OCI-LY1 (cell line): ENCODE data around the gene RPL19.
A peak's percentile ranks its signal among the peaks of the same experiment; 100 is the strongest.

Experiments
- H2AFZ ChIP-seq: fragments of 200-600 bp; sonication (generic), shearing (Covaris generic); 2 replicates; pipeline ENCODE4 v1.6.0; 2014; ENCODE audit warnings: antibody characterized with exemption, mild to moderate bottlenecking, low read length
- H3F3A ChIP-seq: fragments of 200-600 bp; sonication (generic), shearing (Covaris generic); 2 replicates; pipeline ENCODE4 v1.6.0; 2014; ENCODE audit warnings: mild to moderate bottlenecking, antibody characterized with exemption, low read length, moderate library complexity; ENCODE audit not compliant: insufficient read depth
- H3K27ac ChIP-seq: fragments of 200-600 bp; sonication (generic); 2 replicates; pipeline ENCODE4 v1.5.1; 2014; ENCODE audit warnings: low read length, mixed run types, mild to moderate bottlenecking, low read depth; ENCODE audit not compliant: poor library complexity, severe bottlenecking
- H3K27me3 ChIP-seq: fragments of 200-600 bp; sonication (generic); 2 replicates; pipeline ENCODE4 v1.6.0; 2014; ENCODE audit warnings: antibody characterized with exemption, mild to moderate bottlenecking, low read length, moderate library complexity; ENCODE audit not compliant: insufficient read depth
- H3K36me3 ChIP-seq: fragments of 200-600 bp; sonication (generic); 2 replicates; pipeline ENCODE4 v1.6.1; 2014; ENCODE audit warnings: mild to moderate bottlenecking, antibody characterized with exemption, low read length, moderate library complexity, mixed read lengths; ENCODE audit not compliant: insufficient read depth
- H3K4me1 ChIP-seq: fragments of 200-600 bp; sonication (generic); 2 replicates; pipeline ENCODE4 v1.5.1; 2014; ENCODE audit warnings: mild to moderate bottlenecking, low read length, moderate library complexity; ENCODE audit not compliant: insufficient read depth, severe bottlenecking
- H3K4me2 ChIP-seq: fragments of 200-600 bp; sonication (generic), shearing (Covaris generic); 2 replicates; pipeline ENCODE4 v1.6.1; 2014; ENCODE audit warnings: low read length
- H3K4me3 ChIP-seq: fragments of 200-600 bp; sonication (generic); 2 replicates; pipeline ENCODE4 v1.5.1; 2014; ENCODE audit warnings: low read length, low read depth, mild to moderate bottlenecking, mixed read lengths; ENCODE audit not compliant: poor library complexity, severe bottlenecking
- H3K79me2 ChIP-seq: fragments of 200-600 bp; shearing (Covaris generic); 2 replicates; pipeline ENCODE4 v1.6.1; 2016; ENCODE audit warnings: mixed run types, low read length, mixed read lengths; ENCODE audit not compliant: insufficient read depth
- H3K9ac ChIP-seq: fragments of 200-600 bp; sonication (generic), shearing (Covaris generic); 2 replicates; pipeline ENCODE4 v1.6.1; 2014; ENCODE audit warnings: mild to moderate bottlenecking, low read length, mixed read lengths
- H3K9me2 ChIP-seq: fragments of 200-600 bp; sonication (generic), shearing (Covaris generic); 2 replicates; pipeline ENCODE4 v1.6.1; 2014; ENCODE audit warnings: low read depth, mild to moderate bottlenecking, low read length, mixed read lengths
- H3K9me3 ChIP-seq: fragments of 200-600 bp; shearing (Covaris generic); 2 replicates; pipeline ENCODE4 v1.6.1; 2014; ENCODE audit warnings: low read length, mixed read lengths
- H4K20me1 ChIP-seq: fragments of 200-600 bp; sonication (generic), shearing (Covaris generic); 2 replicates; pipeline ENCODE4 v1.6.0; 2016; ENCODE audit warnings: mild to moderate bottlenecking, low read length; ENCODE audit not compliant: insufficient read depth
- EZH2 ChIP-seq: fragments of 200-600 bp; sonication (generic), shearing (Covaris generic); IDR thresholded peaks from 2 replicates; pipeline ENCODE4 v1.8.0; 2017; ENCODE audit warnings: borderline replicate concordance, mixed run types, mild to moderate bottlenecking, antibody characterized with exemption, low read length, moderate library complexity, mixed read lengths
- TF ChIP-seq, protein P1 (sequence below): fragments of 200-600 bp; sonication (generic), shearing (Covaris generic); IDR thresholded peaks from 2 replicates; pipeline ENCODE4 v1.5.1; 2017; ENCODE audit warnings: mild to moderate bottlenecking, antibody characterized with exemption, low read length, moderate library complexity, mixed read lengths

The RPL19 gene

GRCh38 chr17:39174920-39175694 lies 25.0 kb upstream of the RPL19 start:
- H3K27ac ChIP-seq: no peak overlapping the region

DNA sequence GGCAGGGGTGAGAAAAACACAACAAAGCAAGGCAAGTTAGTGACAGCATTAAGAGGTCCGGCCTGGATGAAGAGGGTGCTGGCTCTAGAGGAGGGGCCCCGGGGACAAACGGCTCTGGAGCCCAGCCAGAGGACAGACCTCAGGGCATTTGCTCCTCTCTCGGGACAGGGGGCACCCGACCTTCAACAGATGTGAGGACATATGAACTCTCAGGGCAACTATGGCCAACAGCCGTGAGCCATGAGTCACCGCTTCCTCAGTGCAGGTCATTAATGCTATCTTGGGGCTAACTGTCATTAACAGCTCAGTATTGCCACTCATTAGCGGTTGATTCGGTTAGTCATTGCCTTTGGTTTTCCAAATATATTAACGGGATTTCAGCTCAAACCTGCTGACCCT lies 24.4 kb upstream of the RPL19 start:
- H3K9me3 ChIP-seq: no peaks in the 10 kb centered on the region
- H3K4me1 ChIP-seq: peaks cover 11% of the 10 kb centered on the region
- TF ChIP-seq EZH2: no peak
- TF ChIP-seq, protein P1, sequence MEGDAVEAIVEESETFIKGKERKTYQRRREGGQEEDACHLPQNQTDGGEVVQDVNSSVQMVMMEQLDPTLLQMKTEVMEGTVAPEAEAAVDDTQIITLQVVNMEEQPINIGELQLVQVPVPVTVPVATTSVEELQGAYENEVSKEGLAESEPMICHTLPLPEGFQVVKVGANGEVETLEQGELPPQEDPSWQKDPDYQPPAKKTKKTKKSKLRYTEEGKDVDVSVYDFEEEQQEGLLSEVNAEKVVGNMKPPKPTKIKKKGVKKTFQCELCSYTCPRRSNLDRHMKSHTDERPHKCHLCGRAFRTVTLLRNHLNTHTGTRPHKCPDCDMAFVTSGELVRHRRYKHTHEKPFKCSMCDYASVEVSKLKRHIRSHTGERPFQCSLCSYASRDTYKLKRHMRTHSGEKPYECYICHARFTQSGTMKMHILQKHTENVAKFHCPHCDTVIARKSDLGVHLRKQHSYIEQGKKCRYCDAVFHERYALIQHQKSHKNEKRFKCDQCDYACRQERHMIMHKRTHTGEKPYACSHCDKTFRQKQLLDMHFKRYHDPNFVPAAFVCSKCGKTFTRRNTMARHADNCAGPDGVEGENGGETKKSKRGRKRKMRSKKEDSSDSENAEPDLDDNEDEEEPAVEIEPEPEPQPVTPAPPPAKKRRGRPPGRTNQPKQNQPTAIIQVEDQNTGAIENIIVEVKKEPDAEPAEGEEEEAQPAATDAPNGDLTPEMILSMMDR: no peak
- no peak overlapping the region for H2AFZ ChIP-seq
- H3K27ac ChIP-seq: no peak overlapping the region
- no peaks in the 10 kb centered on the region for H3K9me2 ChIP-seq
- no peaks in the 10 kb centered on the region; the same call in 1 of the 2 replicates for H3F3A ChIP-seq
- H3K27me3 ChIP-seq: no peaks in the 10 kb centered on the region
- peak overlapping the region; percentile 45; the same call in 1 of the 2 replicates for H3K9ac ChIP-seq
- no peaks in the 10 kb centered on the region for H3K79me2 ChIP-seq
- peak overlapping the region; percentile 66; the same call in 1 of the 2 replicates for H3K4me2 ChIP-seq
- H3K36me3 ChIP-seq: peaks cover 39% of the 10 kb centered on the region
- H4K20me1 ChIP-seq: no peaks in the 10 kb centered on the region
- H3K4me3 ChIP-seq: peak overlapping the region; percentile 50

More at GRCh38 chr17:39174920-39175694, 25.0 kb upstream of the RPL19 start:
- Histone ChIP-seq H2AFZ (no peak overlapping the region), H3F3A (no peaks in the 10 kb centered on the region; the same call in 1 of the 2 replicates), H3K27me3 (no peaks in the 10 kb centered on the region), H4K20me1 (no peaks in the 10 kb centered on the region), H3K4me1 (peaks cover 11% of the 10 kb centered on the region), H3K79me2 (no peaks in the 10 kb centered on the region), H3K9ac (peak overlapping the region; percentile 45; the same call in 1 of the 2 replicates), H3K4me2 (peak overlapping the region; percentile 66), H3K9me3 (no peaks in the 10 kb centered on the region), H3K4me3 (peak overlapping the region; percentile 50), H3K9me2 (no peaks in the 10 kb centered on the region), H3K36me3 (peaks cover 37% of the 10 kb centered on the region)
- TF ChIP-seq EZH2: no peak
- TF ChIP-seq, protein P1: peak; percentile 89

GRCh38 chr17:39177256-39177655 lies 22.8 kb upstream of the RPL19 start:
- H3K9me2 ChIP-seq: no peaks in the 10 kb centered on the region
- no peaks in the 10 kb centered on the region for H3K79me2 ChIP-seq
- no peak overlapping the region for H3K9ac ChIP-seq
- H3K4me1 ChIP-seq: peaks cover 11% of the 10 kb centered on the region
- H3K36me3 ChIP-seq: peaks cover 48% of the 10 kb centered on the region
- no peaks in the 10 kb centered on the region for H3K9me3 ChIP-seq
- no peaks in the 10 kb centered on the region for H4K20me1 ChIP-seq
- no peak overlapping the region for H2AFZ ChIP-seq
- no peaks in the 10 kb centered on the region for H3K27me3 ChIP-seq
- TF ChIP-seq, protein P1: no peak
- no peak for TF ChIP-seq EZH2
- no peak overlapping the region for H3K27ac ChIP-seq
- no peak overlapping the region for H3K4me2 ChIP-seq
- no peaks in the 10 kb centered on the region; the same call in 1 of the 2 replicates for H3F3A ChIP-seq
- H3K4me3 ChIP-seq: no peak overlapping the region
